ENCODE measurements around the gene RGS16.

GRCh38 chr1:182568647-182569284, 35.4 kb downstream of the RGS16 start:
- TF ChIP-seq EZH2 (IDR thresholded peaks at IDR 0.05; ENCODE audit: borderline replicate concordance, low read depth, low read length, severe bottlenecking): no peak
- no peak for TF ChIP-seq CTCF (IDR thresholded peaks at IDR 0.05; ENCODE audit: extremely low read depth in 1 of 2, insufficient read depth in 1 of 2, low read depth in 1 of 2, low read length in 2 of 2)
